ENCODE measurements around the gene KRTCAP2. TPM values are rescaled to one million over a fixed set of nuclear protein-coding genes. Genes with fewer than 3 reads are reported as not detected.
A peak's percentile ranks its signal among the peaks of the same experiment; 100 is the strongest.

KRTCAP2 gene
- polyA plus RNA-seq, 1 of the 3 experiments (the other 2 are of a cell fraction): 238 TPM

- DNase-seq: peak; percentile 94
- Histone ChIP-seq H3K27ac (ENCODE audit: low read depth in 2 of 2, low read length in 1 of 2) (peak overlapping the region; percentile 78 to 86), H3K9ac (peak overlapping the region; percentile 61), H3K9me3 (no peaks in the 10 kb centered on the region), H3K36me3 (replicated peaks in 1 of 2; ENCODE audit: control insufficient read depth in 1 of 2, insufficient read depth in 2 of 2, low read length in 1 of 2) (peaks cover 2 to 21% of the 10 kb centered on the region in 2 experiments), H3K79me2 (ENCODE audit: insufficient read depth) (peaks cover 19% of the 10 kb centered on the region; the same call in 1 of the 2 replicates), H3F3A (replicated peaks; ENCODE audit: insufficient read depth) (peaks cover 7% of the 10 kb centered on the region), H2AFZ (ENCODE audit: low read depth) (peak overlapping the region; percentile 61), H3K27me3 (ENCODE audit: insufficient read depth) (no peaks in the 10 kb centered on the region), H3K4me2 (peak overlapping the region; percentile 83), H4K20me1 (ENCODE audit: insufficient read depth) (no peaks in the 10 kb centered on the region), H3K9me2 (no peaks in the 10 kb centered on the region), H3K4me3 (ENCODE audit: low read depth in 2 of 2, low read length in 1 of 2) (peak overlapping the region; percentile 30 to 60), H3K4me1 (ENCODE audit: control insufficient read depth in 1 of 2, insufficient read depth in 2 of 2, low read depth in 1 of 2, low read length in 1 of 2) (peaks cover 0 to 24% of the 10 kb centered on the region in 2 experiments; a peak in 2 of 4 replicates)
- WGBS (ENCODE audit: low lambda C conversion rate): 6% methylated on average over 30 of the region's 38 CpGs
- ChIA-PET CTCF (interaction anchor here (0.5 to 5.2 kb wide), 36 partner anchors 9 to 152 kb away, joined by 3 to 203 read pairs (median 4); partner anchors contain the start of genes ADAM15, KRTCAP2, MTX1 and SLC50A1), POLR2A (interaction anchor here (0.9 to 5.1 kb wide), 8 partner anchors 9 to 34 kb away, joined by 3 to 27 read pairs (median 11); partner anchors contain the start of genes KRTCAP2, MTX1 and THBS3)
- TF ChIP-seq SMC3 (IDR thresholded peaks at IDR 0.05; ENCODE audit: low read depth, low read length) (peak; percentile 57), NRF1 (IDR thresholded peaks at IDR 0.05; ENCODE audit: low read depth, low read length) (no peak), EP300 (IDR thresholded peaks at IDR 0.05; ENCODE audit: borderline replicate concordance in 1 of 2, low read depth in 1 of 2, low read length in 1 of 2) (no peak), USF1 (IDR thresholded peaks at IDR 0.05; ENCODE audit: borderline replicate concordance, low read depth) (no peak), REST (IDR thresholded peaks at IDR 0.05; ENCODE audit: low read depth, low read length) (no peak), RAD21 (IDR thresholded peaks at IDR 0.05; ENCODE audit: low read length) (peak; percentile 64), TEAD4 (IDR thresholded peaks at IDR 0.05; ENCODE audit: borderline replicate concordance, insufficient read depth) (no peak), POLR2AphosphoS5 (IDR thresholded peaks at IDR 0.05; ENCODE audit: low read depth, low read length) (peak; percentile 75), CHD2 (IDR thresholded peaks at IDR 0.05; ENCODE audit: low read length, partially characterized antibody) (peak; percentile 73), MAX (IDR thresholded peaks at IDR 0.05; ENCODE audit: low read depth) (0 out of 2 replicates have a peak, but pooled peaks have one; percentile 49), TAF1 (IDR thresholded peaks at IDR 0.05; ENCODE audit: borderline replicate concordance, low read depth, low read length) (peak; percentile 70; the same call in 1 of the 2 replicates), ZBTB33 (IDR thresholded peaks at IDR 0.05; ENCODE audit: borderline replicate concordance, low read depth) (0 out of 2 replicates have a peak, but pooled peaks have one; percentile 9)
- TF ChIP-seq, protein P1, sequence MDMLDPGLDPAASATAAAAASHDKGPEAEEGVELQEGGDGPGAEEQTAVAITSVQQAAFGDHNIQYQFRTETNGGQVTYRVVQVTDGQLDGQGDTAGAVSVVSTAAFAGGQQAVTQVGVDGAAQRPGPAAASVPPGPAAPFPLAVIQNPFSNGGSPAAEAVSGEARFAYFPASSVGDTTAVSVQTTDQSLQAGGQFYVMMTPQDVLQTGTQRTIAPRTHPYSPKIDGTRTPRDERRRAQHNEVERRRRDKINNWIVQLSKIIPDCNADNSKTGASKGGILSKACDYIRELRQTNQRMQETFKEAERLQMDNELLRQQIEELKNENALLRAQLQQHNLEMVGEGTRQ (IDR thresholded peaks at IDR 0.05; ENCODE audit: borderline replicate concordance, low read depth, low read length): no peak
- TF ChIP-seq, protein P2, sequence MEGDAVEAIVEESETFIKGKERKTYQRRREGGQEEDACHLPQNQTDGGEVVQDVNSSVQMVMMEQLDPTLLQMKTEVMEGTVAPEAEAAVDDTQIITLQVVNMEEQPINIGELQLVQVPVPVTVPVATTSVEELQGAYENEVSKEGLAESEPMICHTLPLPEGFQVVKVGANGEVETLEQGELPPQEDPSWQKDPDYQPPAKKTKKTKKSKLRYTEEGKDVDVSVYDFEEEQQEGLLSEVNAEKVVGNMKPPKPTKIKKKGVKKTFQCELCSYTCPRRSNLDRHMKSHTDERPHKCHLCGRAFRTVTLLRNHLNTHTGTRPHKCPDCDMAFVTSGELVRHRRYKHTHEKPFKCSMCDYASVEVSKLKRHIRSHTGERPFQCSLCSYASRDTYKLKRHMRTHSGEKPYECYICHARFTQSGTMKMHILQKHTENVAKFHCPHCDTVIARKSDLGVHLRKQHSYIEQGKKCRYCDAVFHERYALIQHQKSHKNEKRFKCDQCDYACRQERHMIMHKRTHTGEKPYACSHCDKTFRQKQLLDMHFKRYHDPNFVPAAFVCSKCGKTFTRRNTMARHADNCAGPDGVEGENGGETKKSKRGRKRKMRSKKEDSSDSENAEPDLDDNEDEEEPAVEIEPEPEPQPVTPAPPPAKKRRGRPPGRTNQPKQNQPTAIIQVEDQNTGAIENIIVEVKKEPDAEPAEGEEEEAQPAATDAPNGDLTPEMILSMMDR (IDR thresholded peaks at IDR 0.05): peak; percentile 97
- TF ChIP-seq, protein P3, sequence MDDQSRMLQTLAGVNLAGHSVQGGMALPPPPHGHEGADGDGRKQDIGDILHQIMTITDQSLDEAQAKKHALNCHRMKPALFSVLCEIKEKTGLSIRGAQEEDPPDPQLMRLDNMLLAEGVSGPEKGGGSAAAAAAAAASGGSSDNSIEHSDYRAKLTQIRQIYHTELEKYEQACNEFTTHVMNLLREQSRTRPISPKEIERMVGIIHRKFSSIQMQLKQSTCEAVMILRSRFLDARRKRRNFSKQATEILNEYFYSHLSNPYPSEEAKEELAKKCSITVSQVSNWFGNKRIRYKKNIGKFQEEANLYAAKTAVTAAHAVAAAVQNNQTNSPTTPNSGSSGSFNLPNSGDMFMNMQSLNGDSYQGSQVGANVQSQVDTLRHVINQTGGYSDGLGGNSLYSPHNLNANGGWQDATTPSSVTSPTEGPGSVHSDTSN (IDR thresholded peaks at IDR 0.05): 0 out of 2 replicates have a peak, but pooled peaks have one; percentile 24
These were observed 20.3 kb upstream of the KRTCAP2 start for GRCh38 chr1:155193275-155193990.
